Measurements from ENCODE around the gene CCR5. TPM values are rescaled to one million over a fixed set of nuclear protein-coding genes. Genes with fewer than 3 reads are reported as not detected.

CCR5 gene
- not detected in 2 replicates for total RNA-seq

GRCh38 chr3:46370839-46371518 is at the start of gene CCR5:
CCR5 (plus strand) TSS chr3:46370946; CDS start chr3:46372903, 1,957 bp downstream.

GRCh38 chr3:46353647-46354410 is 16.9 kb upstream of the CCR5 start, which contains the start of gene CCR2:
CCR2 (plus strand) TSS chr3:46354111; CDS start chr3:46357528, 3,417 bp downstream.

GRCh38 chr3:46406788-46407611 is 36.3 kb downstream of the CCR5 start, which contains the start of the genes CCR5AS and CCRL2:
CCR5AS (minus strand) TSS chr3:46407066.
CCRL2 (plus strand) TSS chr3:46407259; CDS start chr3:46408080, 821 bp downstream.

Other genes starting within 250 kb of the CCR5 start
- not detected in 2 replicates for gene CCR1, start 162.6 kb upstream of the CCR5 start, total RNA-seq
- gene CCR3, start 128.5 kb upstream of the CCR5 start, total RNA-seq: not detected in 2 replicates
- not detected in 2 replicates for gene CCR2, start 16.8 kb upstream of the CCR5 start, total RNA-seq
- not detected in 2 replicates for gene CCRL2, start 36.3 kb downstream of the CCR5 start, total RNA-seq
- not detected in 2 replicates for gene LTF, start 94.0 kb downstream of the CCR5 start, total RNA-seq
- not detected in 2 replicates for gene RTP3, start 127.0 kb downstream of the CCR5 start, total RNA-seq
- gene LRRC2, start 195.4 kb downstream of the CCR5 start, total RNA-seq: 0.09 and 0.12 TPM in 2 replicates
- gene FAM240A, start 241.6 kb downstream of the CCR5 start, total RNA-seq: not detected in 2 replicates